Measurements from ENCODE around the gene ZNF253. TPM values are rescaled to one million over a fixed set of nuclear protein-coding genes. Genes with fewer than 3 reads are reported as not detected.
A peak's percentile ranks its signal among the peaks of the same experiment; 100 is the strongest.
"Not testable (repeated sequence)": the region's sequence is repeated elsewhere in the genome, so short reads cannot be mapped to it uniquely, and the experiment has no call there.

ZNF253 gene
- total RNA-seq, 4 donors from 2014 or later = 11.2 to 37.1 (median 12.9) TPM

DNA sequence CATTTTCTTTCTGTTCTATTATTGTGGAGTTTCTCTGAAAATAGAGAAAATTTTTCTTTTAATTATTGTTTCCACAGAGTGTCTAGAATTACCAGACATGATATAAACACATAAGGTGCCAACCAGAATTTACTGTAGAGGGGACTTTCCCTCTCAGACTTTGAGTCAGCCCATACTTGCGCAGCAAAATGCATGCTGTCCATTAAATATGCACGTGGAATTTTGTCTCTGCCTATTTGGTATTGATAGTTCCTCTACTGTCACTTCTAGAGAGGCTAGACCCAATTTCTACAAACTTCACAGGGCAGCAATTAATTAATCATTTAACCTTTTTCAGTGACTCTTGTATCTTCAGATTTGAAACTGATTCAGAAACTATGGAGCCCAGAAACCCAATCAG is 44.0 kb downstream of the ZNF253 start:
- Histone ChIP-seq H3K27ac (no peak overlapping the region), H3K27me3 (no peaks in the 10 kb centered on the region), H3K4me1 (no peaks in the 10 kb centered on the region), H3K4me3 (no peak overlapping the region), H3K9me3 (no peaks in the 10 kb centered on the region), H3K36me3 (no peaks in the 10 kb centered on the region)
- no peak for DNase-seq
- no peak for TF ChIP-seq POLR2A (IDR thresholded peaks at IDR 0.05)
- TF ChIP-seq, protein P1, sequence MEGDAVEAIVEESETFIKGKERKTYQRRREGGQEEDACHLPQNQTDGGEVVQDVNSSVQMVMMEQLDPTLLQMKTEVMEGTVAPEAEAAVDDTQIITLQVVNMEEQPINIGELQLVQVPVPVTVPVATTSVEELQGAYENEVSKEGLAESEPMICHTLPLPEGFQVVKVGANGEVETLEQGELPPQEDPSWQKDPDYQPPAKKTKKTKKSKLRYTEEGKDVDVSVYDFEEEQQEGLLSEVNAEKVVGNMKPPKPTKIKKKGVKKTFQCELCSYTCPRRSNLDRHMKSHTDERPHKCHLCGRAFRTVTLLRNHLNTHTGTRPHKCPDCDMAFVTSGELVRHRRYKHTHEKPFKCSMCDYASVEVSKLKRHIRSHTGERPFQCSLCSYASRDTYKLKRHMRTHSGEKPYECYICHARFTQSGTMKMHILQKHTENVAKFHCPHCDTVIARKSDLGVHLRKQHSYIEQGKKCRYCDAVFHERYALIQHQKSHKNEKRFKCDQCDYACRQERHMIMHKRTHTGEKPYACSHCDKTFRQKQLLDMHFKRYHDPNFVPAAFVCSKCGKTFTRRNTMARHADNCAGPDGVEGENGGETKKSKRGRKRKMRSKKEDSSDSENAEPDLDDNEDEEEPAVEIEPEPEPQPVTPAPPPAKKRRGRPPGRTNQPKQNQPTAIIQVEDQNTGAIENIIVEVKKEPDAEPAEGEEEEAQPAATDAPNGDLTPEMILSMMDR (IDR thresholded peaks at IDR 0.05) = no peak

DNA sequence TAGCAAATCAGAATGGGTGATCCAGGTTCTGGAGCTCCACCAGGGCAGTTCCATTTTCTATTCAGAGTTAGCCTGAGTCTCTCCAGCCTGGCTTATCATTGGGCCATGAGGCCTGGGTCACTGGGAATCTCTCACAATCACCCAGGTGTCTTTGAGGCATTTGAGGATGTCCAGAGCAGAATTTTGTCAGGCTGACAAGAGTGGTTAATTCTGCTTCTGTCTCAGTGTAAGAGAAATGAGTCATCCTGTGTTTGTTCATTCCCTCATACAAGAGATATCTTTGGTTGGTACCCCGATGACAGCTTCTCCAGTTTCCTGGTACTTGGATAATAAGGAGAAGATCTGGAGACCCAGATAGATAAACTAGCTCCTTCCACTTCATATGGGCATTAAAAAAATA is 45.5 kb downstream of the ZNF253 start:
- no peaks in the 10 kb centered on the region for H3K9me3 ChIP-seq
- TF ChIP-seq, protein P1 (IDR thresholded peaks at IDR 0.05) = no peak
- no peak overlapping the region for H3K4me3 ChIP-seq
- H3K27me3 ChIP-seq = no peaks in the 10 kb centered on the region
- no peaks in the 10 kb centered on the region for H3K4me1 ChIP-seq
- no peak for DNase-seq
- no peak overlapping the region for H3K27ac ChIP-seq
- no peaks in the 10 kb centered on the region for H3K36me3 ChIP-seq

DNA sequence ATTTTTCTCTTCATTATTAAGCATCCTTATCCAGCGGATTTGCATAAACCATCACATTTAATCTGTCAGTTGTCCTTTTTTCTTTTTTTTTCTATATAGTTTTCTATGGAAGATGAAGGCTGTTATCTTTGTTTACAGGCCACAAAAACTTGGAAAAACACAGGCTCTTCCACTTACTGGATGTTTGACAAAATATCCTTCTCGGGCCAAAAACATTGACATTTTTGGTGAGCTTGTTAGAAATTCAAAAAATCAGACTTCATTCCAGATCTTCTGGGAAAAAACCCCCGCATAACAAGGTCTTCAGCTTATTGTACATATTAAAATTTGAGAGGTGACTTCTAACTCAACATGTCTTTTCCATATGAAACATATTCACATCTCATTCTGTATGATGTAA is 48.9 kb downstream of the ZNF253 start:
- TF ChIP-seq POLR2A (IDR thresholded peaks at IDR 0.05) = no peak
- TF ChIP-seq, protein P1 (IDR thresholded peaks at IDR 0.05) = no peak
- Histone ChIP-seq H3K27ac (no peak overlapping the region), H3K4me3 (no peak overlapping the region)

DNA sequence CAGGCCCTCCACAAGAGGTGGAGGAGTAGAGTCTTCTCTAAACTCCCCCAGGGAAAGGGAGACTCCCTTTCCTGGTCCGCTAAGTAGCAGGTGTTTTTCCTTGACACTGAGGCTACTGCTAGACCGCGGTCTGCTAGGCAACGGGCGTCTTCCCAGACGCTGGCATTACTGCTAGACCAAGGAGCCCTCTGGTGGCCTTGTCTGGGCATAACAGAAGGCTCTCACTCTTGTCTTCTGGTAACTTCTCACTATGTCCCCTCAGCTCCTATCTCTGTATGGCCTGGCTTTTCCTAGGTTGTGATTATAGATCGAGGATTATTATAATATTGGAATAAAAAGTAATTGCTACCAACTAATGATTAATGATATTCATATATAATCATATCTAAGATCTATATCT is 64.7 kb downstream of the ZNF253 start:
- not testable (repeated sequence) for H3K27ac ChIP-seq, H3K27me3 ChIP-seq, H3K4me1 ChIP-seq, H3K4me3 ChIP-seq
- peak in 2 of 3 donors; percentile 27 to 69 for DNase-seq
- H3K36me3 ChIP-seq = peaks cover 0 to 12% (median 0%) of the 10 kb centered on the region in 3 donors
- TF ChIP-seq, protein P1 (IDR thresholded peaks at IDR 0.05) = peak in 4 of 6 experiments; percentile 18 to 33 (median 30)
- H3K9me3 ChIP-seq = peaks cover 0 to 32% (median 9%) of the 10 kb centered on the region in 4 donors

More for the DNA sequence above, 48.9 kb downstream of the ZNF253 start:
- H3K9me3 ChIP-seq = no peaks in the 10 kb centered on the region
- no peaks in the 10 kb centered on the region for H3K4me1 ChIP-seq
- no peaks in the 10 kb centered on the region for H3K36me3 ChIP-seq
- DNase-seq = no peak
- no peaks in the 10 kb centered on the region for H3K27me3 ChIP-seq

DNA sequence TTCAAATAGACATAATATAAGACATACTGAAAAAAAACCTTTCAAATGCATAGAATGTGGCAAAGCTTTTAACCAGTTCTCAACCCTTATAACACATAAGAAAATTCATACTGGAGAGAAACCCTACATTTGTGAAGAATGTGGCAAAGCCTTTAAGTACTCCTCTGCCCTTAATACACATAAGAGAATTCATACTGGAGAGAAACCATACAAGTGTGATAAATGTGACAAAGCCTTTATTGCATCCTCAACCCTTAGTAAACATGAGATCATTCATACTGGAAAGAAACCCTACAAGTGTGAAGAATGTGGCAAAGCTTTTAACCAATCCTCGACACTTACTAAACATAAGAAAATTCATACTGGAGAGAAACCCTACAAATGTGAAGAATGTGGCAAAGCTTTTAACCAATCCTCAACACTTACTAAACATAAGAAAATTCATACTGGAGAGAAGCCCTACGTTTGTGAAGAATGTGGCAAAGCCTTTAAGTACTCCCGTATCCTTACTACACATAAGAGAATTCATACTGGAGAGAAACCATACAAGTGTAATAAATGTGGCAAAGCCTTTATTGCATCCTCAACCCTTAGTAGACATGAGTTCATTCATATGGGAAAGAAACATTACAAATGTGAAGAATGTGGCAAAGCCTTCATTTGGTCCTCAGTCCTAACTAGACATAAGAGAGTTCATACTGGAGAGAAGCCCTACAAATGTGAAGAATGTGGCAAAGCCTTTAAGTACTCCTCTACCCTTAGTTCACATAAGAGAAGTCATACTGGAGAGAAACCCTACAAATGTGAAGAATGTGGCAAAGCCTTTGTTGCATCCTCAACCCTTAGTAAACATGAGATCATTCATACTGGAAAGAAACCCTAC is 68.0 kb downstream of the ZNF253 start:
- not testable (repeated sequence) for H3K27ac ChIP-seq, H3K4me1 ChIP-seq, H3K27me3 ChIP-seq, H3K4me3 ChIP-seq, DNase-seq
- H3K36me3 ChIP-seq = peaks cover 0 to 12% (median 0%) of the 10 kb centered on the region in 3 donors
- H3K9me3 ChIP-seq = peaks cover 0 to 46% (median 12%) of the 10 kb centered on the region in 4 donors

DNA sequence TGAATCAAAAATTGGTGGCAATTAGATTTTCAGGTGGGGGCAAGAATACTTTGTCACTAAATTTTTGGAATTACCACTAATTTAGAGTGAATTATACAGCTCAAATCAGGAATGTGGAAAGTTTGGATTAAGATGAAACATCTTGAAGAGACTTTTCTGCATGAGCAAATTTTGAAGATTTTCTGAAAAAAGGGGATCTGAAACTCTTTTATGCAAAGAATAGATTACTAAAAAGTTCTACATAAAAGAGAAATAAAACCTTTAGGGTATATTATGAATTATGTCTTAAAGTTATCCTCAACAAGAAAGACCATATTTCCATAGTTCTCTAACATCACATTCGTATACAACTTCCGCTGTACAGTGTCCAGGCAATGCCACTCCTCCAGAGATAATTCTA is 71.7 kb downstream of the ZNF253 start:
- H3K36me3 ChIP-seq = peaks cover 0 to 12% (median 0%) of the 10 kb centered on the region in 3 donors
- H3K4me1 ChIP-seq = no peaks in the 10 kb centered on the region
- H3K27ac ChIP-seq = no peak overlapping the region
- no peaks in the 10 kb centered on the region for H3K27me3 ChIP-seq
- DNase-seq = no peak
- no peak overlapping the region for H3K4me3 ChIP-seq
- H3K9me3 ChIP-seq = peaks cover 0 to 37% (median 12%) of the 10 kb centered on the region in 4 donors
- TF ChIP-seq POLR2A (IDR thresholded peaks at IDR 0.05) = no peak
- TF ChIP-seq, protein P1 (IDR thresholded peaks at IDR 0.05) = no peak
